A673 (cell line): ENCODE data around the gene ACP1.

Source experiments
- EZH2 ChIP-seq: fragments of 200-600 bp; sonication (generic); IDR thresholded peaks from 2 replicates; pipeline ENCODE4 v1.6.1; 2017; ENCODE audit warnings: borderline replicate concordance, low read depth, mild to moderate bottlenecking, mixed read lengths, antibody characterized with exemption, low read length; ENCODE audit not compliant: poor library complexity, severe bottlenecking
- TF ChIP-seq, protein P1 (sequence below): fragments of 300-800, 200-600 bp; sonication (generic); conservative IDR thresholded peaks from 2 replicates; pipeline ENCODE4 v1.5.1; 2017; ENCODE audit warnings: low read depth, mild to moderate bottlenecking, antibody characterized with exemption, low read length, moderate library complexity, mixed read lengths

DNA sequence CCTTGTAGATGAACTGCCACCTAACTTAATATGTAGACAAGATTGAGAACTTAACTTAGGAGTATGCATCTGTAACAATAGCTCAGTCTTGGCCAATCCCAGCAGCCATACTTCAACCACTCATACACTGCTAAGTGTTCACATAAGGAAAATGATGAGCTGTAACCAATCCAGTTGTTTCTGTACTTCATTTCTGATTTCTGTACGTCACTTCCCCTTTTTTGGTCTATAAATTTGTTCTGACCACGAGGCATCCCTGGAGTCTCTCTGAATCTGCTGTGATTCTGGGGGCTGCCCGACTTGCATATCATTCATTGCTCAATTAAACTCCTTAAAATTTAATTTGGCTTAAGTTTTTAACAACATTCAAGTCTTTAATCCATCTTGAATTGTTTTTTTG lies 7.3 kb upstream of the ACP1 start:
- TF ChIP-seq, protein P1, sequence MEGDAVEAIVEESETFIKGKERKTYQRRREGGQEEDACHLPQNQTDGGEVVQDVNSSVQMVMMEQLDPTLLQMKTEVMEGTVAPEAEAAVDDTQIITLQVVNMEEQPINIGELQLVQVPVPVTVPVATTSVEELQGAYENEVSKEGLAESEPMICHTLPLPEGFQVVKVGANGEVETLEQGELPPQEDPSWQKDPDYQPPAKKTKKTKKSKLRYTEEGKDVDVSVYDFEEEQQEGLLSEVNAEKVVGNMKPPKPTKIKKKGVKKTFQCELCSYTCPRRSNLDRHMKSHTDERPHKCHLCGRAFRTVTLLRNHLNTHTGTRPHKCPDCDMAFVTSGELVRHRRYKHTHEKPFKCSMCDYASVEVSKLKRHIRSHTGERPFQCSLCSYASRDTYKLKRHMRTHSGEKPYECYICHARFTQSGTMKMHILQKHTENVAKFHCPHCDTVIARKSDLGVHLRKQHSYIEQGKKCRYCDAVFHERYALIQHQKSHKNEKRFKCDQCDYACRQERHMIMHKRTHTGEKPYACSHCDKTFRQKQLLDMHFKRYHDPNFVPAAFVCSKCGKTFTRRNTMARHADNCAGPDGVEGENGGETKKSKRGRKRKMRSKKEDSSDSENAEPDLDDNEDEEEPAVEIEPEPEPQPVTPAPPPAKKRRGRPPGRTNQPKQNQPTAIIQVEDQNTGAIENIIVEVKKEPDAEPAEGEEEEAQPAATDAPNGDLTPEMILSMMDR, result no peak
- TF ChIP-seq EZH2, result no peak
